ENCODE data around the gene RPS6KA2. TPM values are rescaled to one million over a fixed set of nuclear protein-coding genes. Genes with fewer than 3 reads are reported as not detected.

Gene RPS6KA2
- total and polyA plus RNA-seq, 2 donors (not counting 3 experiments of a cell fraction or from before 2014, with no cell fraction given), result 54.5 to 75.8 TPM

- Histone ChIP-seq H3K9ac (replicated peaks; ENCODE audit: extremely low read depth, insufficient read depth, low read length) (no peak overlapping the region), H4K20me1 (replicated peaks; ENCODE audit: control insufficient read depth, extremely low read depth, insufficient read depth, low read length) (no peaks in the 10 kb centered on the region), H3K4me3 (replicated peaks in 1 of 3; ENCODE audit: insufficient read depth in 1 of 3, low read depth in 1 of 3, low read length in 3 of 3) (no peak overlapping the region), H3K27me3 (ENCODE audit: control insufficient read depth in 2 of 2, insufficient read depth in 2 of 2, low read length in 2 of 2) (no peaks in the 10 kb centered on the region), H3K4me1 (ENCODE audit: control insufficient read depth, extremely low read depth, insufficient read depth, low read length) (no peaks in the 10 kb centered on the region), H3K27ac (ENCODE audit: insufficient read depth, low read depth, low read length) (no peak overlapping the region), H2AFZ (ENCODE audit: low read depth, low read length) (no peak overlapping the region), H3K9me1 (replicated peaks; ENCODE audit: control insufficient read depth, extremely low read depth, insufficient read depth, low read length) (no peaks in the 10 kb centered on the region), H3K36me3 (ENCODE audit: control insufficient read depth in 2 of 2, extremely low read depth in 1 of 2, insufficient read depth in 2 of 2, low read length in 2 of 2) (peaks cover 0 to 12% of the 10 kb centered on the region in 2 experiments), H3K79me2 (ENCODE audit: control insufficient read depth, insufficient read depth, low read length) (no peaks in the 10 kb centered on the region), H3K9me3 (replicated peaks; ENCODE audit: control insufficient read depth, insufficient read depth, low read length) (no peaks in the 10 kb centered on the region), H3K4me2 (ENCODE audit: insufficient read depth, low read length) (no peak overlapping the region)
- ChIA-PET POLR2A (no interaction called here), CTCF (no interaction called here)
- peak; percentile 4 for FAIRE-seq
- dilution Hi-C loops (cut with MboI; ENCODE audit: extremely low pct_ligation_motif_present, low sequenced_read_pairs), result no loop called here
- intact Hi-C loops (cut with micrococcal nuclease), result no loop called here
- DNase-seq (ENCODE audit: low read depth, low spot score), result no peak
- TF ChIP-seq JUN (IDR thresholded peaks at IDR 0.05; ENCODE audit: borderline replicate concordance, insufficient read depth, insufficient read length, low read depth), result no peak
- TF ChIP-seq EZH2 (IDR thresholded peaks at IDR 0.05; ENCODE audit: borderline replicate concordance, low read depth, low read length, severe bottlenecking), result no peak
- TF ChIP-seq FOS (IDR thresholded peaks at IDR 0.05; ENCODE audit: borderline replicate concordance, insufficient read depth, low read length), result no peak
- no peak for TF ChIP-seq MYC (IDR thresholded peaks at IDR 0.05; ENCODE audit: low read depth, low read length)
- TF ChIP-seq POLR2A (IDR thresholded peaks at IDR 0.05; ENCODE audit: low read depth, low read length), result no peak
- TF ChIP-seq, protein P1, sequence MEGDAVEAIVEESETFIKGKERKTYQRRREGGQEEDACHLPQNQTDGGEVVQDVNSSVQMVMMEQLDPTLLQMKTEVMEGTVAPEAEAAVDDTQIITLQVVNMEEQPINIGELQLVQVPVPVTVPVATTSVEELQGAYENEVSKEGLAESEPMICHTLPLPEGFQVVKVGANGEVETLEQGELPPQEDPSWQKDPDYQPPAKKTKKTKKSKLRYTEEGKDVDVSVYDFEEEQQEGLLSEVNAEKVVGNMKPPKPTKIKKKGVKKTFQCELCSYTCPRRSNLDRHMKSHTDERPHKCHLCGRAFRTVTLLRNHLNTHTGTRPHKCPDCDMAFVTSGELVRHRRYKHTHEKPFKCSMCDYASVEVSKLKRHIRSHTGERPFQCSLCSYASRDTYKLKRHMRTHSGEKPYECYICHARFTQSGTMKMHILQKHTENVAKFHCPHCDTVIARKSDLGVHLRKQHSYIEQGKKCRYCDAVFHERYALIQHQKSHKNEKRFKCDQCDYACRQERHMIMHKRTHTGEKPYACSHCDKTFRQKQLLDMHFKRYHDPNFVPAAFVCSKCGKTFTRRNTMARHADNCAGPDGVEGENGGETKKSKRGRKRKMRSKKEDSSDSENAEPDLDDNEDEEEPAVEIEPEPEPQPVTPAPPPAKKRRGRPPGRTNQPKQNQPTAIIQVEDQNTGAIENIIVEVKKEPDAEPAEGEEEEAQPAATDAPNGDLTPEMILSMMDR (IDR thresholded peaks at IDR 0.05; ENCODE audit: extremely low read depth in 1 of 2, insufficient read depth in 1 of 2, low read depth in 1 of 2, low read length in 2 of 2), result no peak
- no peak for TF ChIP-seq GATA2 (IDR thresholded peaks at IDR 0.05; ENCODE audit: insufficient read depth, insufficient read length, low read depth, low read length)
- no peak for TF ChIP-seq POLR2AphosphoS5 (IDR thresholded peaks at IDR 0.05; ENCODE audit: insufficient read depth, low read depth, low read length)
- TF ChIP-seq, protein P2, sequence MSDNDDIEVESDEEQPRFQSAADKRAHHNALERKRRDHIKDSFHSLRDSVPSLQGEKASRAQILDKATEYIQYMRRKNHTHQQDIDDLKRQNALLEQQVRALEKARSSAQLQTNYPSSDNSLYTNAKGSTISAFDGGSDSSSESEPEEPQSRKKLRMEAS (IDR thresholded peaks at IDR 0.05; ENCODE audit: insufficient read depth, insufficient read length), result no peak
- no TSS peak for BruUV-seq (replicated peaks)
Observed at GRCh38 chr6:166472636-166473035, 154.4 kb downstream of the RPS6KA2 start.

Measured in endothelial cell of umbilical vein (primary cell).